ENCODE measurements around the gene IL12B. TPM values are rescaled to one million over a fixed set of nuclear protein-coding genes. Genes with fewer than 3 reads are reported as not detected.
"Not testable (repeated sequence)": the region's sequence is repeated elsewhere in the genome, so short reads cannot be mapped to it uniquely, and the experiment has no call there.

Gene IL12B
- total RNA-seq (ENCODE audit: low replicate concordance): not detected in 2 replicates
- long read RNA-seq: 0 reads

GRCh38 chr5:159330131-159330800 lies at the start of gene IL12B:
TSS of gene IL12B (minus strand) at chr5:159330487. CDS start at chr5:159326782, 3,705 bp downstream.
- no peak for DNase-seq (ENCODE audit: extremely low spot score, unreplicated experiment)
- TF ChIP-seq, protein P1, sequence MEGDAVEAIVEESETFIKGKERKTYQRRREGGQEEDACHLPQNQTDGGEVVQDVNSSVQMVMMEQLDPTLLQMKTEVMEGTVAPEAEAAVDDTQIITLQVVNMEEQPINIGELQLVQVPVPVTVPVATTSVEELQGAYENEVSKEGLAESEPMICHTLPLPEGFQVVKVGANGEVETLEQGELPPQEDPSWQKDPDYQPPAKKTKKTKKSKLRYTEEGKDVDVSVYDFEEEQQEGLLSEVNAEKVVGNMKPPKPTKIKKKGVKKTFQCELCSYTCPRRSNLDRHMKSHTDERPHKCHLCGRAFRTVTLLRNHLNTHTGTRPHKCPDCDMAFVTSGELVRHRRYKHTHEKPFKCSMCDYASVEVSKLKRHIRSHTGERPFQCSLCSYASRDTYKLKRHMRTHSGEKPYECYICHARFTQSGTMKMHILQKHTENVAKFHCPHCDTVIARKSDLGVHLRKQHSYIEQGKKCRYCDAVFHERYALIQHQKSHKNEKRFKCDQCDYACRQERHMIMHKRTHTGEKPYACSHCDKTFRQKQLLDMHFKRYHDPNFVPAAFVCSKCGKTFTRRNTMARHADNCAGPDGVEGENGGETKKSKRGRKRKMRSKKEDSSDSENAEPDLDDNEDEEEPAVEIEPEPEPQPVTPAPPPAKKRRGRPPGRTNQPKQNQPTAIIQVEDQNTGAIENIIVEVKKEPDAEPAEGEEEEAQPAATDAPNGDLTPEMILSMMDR (conservative IDR thresholded peaks at IDR 0.05): no peak
- no peaks in the 10 kb centered on the region for H3K9me3 Mint-ChIP-seq
- H3K4me3 Mint-ChIP-seq: peak within 1 kb of the TSS; percentile 83
- H3K27ac Mint-ChIP-seq: no peak within 1 kb of the TSS
- H3K27me3 Mint-ChIP-seq: peaks cover 59% of the 10 kb centered on the region
- H3K4me1 Mint-ChIP-seq (ENCODE audit: unreplicated experiment): no peaks in the 10 kb centered on the region
- no peaks in the 10 kb centered on the region for H3K36me3 Mint-ChIP-seq

- no peak overlapping the region for H3K27ac Mint-ChIP-seq
- TF ChIP-seq, protein P1 (conservative IDR thresholded peaks at IDR 0.05): no peak
- H3K4me1 Mint-ChIP-seq (ENCODE audit: unreplicated experiment): no peaks in the 10 kb centered on the region
- H3K9me3 Mint-ChIP-seq: peaks cover 8% of the 10 kb centered on the region
- no peak for DNase-seq (ENCODE audit: extremely low spot score, unreplicated experiment)
- no peaks in the 10 kb centered on the region for H3K36me3 Mint-ChIP-seq
- H3K27me3 Mint-ChIP-seq: no peaks in the 10 kb centered on the region
- no peak overlapping the region for H3K4me3 Mint-ChIP-seq
Observed at GRCh38 chr5:159377653-159378052, 47.4 kb upstream of the IL12B start.

DNA sequence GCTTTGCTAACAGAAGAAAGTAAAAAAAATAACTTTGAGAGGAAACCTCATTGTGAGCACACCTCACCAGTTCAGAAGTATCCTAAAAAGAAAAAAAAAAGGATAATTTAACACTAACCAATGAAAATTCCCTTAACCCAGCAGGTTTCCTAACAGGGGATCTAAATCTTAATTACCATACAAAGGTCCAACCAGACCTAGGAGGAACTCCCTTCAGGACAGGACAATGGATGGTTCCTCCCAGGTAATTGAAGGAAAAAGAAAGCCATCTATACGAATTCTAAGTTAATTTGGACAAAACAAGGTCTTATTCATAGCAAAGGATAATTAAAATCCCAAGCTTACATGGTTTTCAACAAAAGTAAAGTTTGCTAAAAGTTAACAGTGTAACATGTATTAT lies 37.6 kb upstream of the IL12B start:
- DNase-seq (ENCODE audit: extremely low spot score, unreplicated experiment); H3K36me3 Mint-ChIP-seq: not testable (repeated sequence)

GRCh38 chr5:159366776-159367175 lies 36.5 kb upstream of the IL12B start:
- H3K27me3 Mint-ChIP-seq; H3K9me3 Mint-ChIP-seq; H3K4me3 Mint-ChIP-seq; H3K27ac Mint-ChIP-seq; H3K36me3 Mint-ChIP-seq; DNase-seq (ENCODE audit: extremely low spot score, unreplicated experiment); H3K4me1 Mint-ChIP-seq (ENCODE audit: unreplicated experiment): not testable (repeated sequence)

More for the DNA sequence above, 37.6 kb upstream of the IL12B start:
- H3K4me1 Mint-ChIP-seq (ENCODE audit: unreplicated experiment); H3K4me3 Mint-ChIP-seq; H3K9me3 Mint-ChIP-seq; H3K27me3 Mint-ChIP-seq; H3K27ac Mint-ChIP-seq: not testable (repeated sequence)

- no peaks in the 10 kb centered on the region for H3K4me1 Mint-ChIP-seq (ENCODE audit: unreplicated experiment)
- TF ChIP-seq, protein P1 (conservative IDR thresholded peaks at IDR 0.05): no peak
- H3K9me3 Mint-ChIP-seq: peaks cover 4% of the 10 kb centered on the region
- H3K4me3 Mint-ChIP-seq: no peak overlapping the region
- DNase-seq (ENCODE audit: extremely low spot score, unreplicated experiment): no peak
- no peaks in the 10 kb centered on the region for H3K36me3 Mint-ChIP-seq
- H3K27ac Mint-ChIP-seq: no peak overlapping the region
- H3K27me3 Mint-ChIP-seq: peaks cover 3% of the 10 kb centered on the region
Observed at GRCh38 chr5:159362220-159362619, 31.9 kb upstream of the IL12B start.

DNA sequence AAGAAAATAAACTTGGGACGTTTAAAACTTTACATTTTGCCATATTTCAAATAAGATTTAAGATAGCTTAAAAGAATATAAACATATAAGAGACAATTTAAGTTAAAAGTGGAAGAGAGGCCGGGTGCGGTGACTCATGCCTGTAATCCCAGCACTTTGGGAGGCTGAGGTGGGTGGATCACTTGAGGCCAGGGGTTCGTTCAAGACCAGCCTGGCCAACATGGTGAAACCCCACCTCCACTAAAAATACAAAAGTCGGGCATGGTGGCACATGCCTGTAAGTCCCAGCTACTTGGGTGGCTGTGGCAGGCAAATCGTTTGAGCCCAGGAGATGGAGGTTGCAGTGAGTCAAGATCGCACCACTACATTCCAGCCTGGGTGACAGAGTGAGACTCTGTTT lies 29.6 kb upstream of the IL12B start:
- not testable (repeated sequence) for DNase-seq (ENCODE audit: extremely low spot score, unreplicated experiment); H3K4me3 Mint-ChIP-seq; H3K27me3 Mint-ChIP-seq

DNA sequence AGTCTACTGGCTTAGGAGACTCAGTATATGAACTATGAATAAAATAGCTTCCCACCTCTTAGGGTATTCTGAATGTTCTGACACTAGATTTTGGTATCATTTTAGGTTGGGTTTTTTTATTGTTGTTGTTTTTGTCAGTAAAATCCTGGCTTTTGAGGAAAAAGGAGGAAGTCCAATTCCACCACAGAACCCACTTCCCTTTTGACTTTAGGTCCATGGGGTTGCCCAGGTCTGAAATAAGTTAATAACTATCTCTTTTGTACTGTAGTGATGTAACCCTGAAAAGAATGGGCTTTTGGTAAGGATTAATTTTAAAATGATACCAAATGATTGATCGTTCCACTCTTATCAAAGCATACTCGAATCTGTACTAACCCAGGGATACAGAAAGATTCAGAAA lies 29.1 kb upstream of the IL12B start:
- TF ChIP-seq, protein P1 (conservative IDR thresholded peaks at IDR 0.05): no peak
- Mint-ChIP-seq H3K27me3 (peaks cover 4% of the 10 kb centered on the region), H3K4me1 (ENCODE audit: unreplicated experiment) (no peaks in the 10 kb centered on the region)

More for the DNA sequence above, 29.6 kb upstream of the IL12B start:
- not testable (repeated sequence) for H3K27ac Mint-ChIP-seq; H3K4me1 Mint-ChIP-seq (ENCODE audit: unreplicated experiment); H3K36me3 Mint-ChIP-seq; H3K9me3 Mint-ChIP-seq

More for the DNA sequence above, 29.1 kb upstream of the IL12B start:
- no peak overlapping the region for H3K27ac Mint-ChIP-seq
- no peak overlapping the region for H3K4me3 Mint-ChIP-seq
- no peaks in the 10 kb centered on the region for H3K9me3 Mint-ChIP-seq
- no peak for DNase-seq (ENCODE audit: extremely low spot score, unreplicated experiment)
- no peaks in the 10 kb centered on the region for H3K36me3 Mint-ChIP-seq

Measured in type B pancreatic cell (in vitro differentiated cells).